Lower lobe of right lung (tissue), 2 donors: ENCODE measurements around the gene HBM. TPM values are rescaled to one million over a fixed set of nuclear protein-coding genes. Genes with fewer than 3 reads are reported as not detected.
"Not testable (repeated sequence)": the region's sequence is repeated elsewhere in the genome, so short reads cannot be mapped to it uniquely, and the experiment has no call there.

ENCODE experiments used
- ATAC-seq, 2 donors: fragments of 200-7000 bp; cut with Tn5 transposase; one replicate each; pipeline ENCODE4 v1.9.1; 2020 to 2022; ENCODE audit warnings: mild to moderate bottlenecking in 2 of 2, moderate library complexity in 2 of 2
- DNase-seq: peaks from one replicate; pipeline ENCODE4 v3.0.0-alpha.2; 2020
- H3K27ac ChIP-seq: fragments of 200-600 bp; one replicate; pipeline ENCODE4 v1.8.0; 2022
- H3K27me3 ChIP-seq: fragments of 200-600 bp; one replicate; pipeline ENCODE4 v1.8.0; 2022; ENCODE audit warnings: low read depth
- H3K36me3 ChIP-seq: fragments of 200-600 bp; one replicate; pipeline ENCODE4 v1.8.0; 2022; ENCODE audit warnings: mild to moderate bottlenecking
- H3K4me1 ChIP-seq: fragments of 200-600 bp; one replicate; pipeline ENCODE4 v1.8.0; 2022
- H3K4me3 ChIP-seq: fragments of 200-600 bp; one replicate; pipeline ENCODE4 v1.8.0; 2022; ENCODE audit warnings: mild to moderate bottlenecking
- H3K9me3 ChIP-seq: fragments of 200-600 bp; one replicate; pipeline ENCODE4 v1.8.0; 2022
- intact Hi-C: fragments of 100-400 bp; cut with DNase I; formaldehyde crosslinking; loops from one replicate; pipeline ENCODE4 v1.11.0; 2022
- total RNA-seq: library from RNA; stranded (reverse); fragmentation: NEBNext Ultra II Directional; extraction: Animal tissue kit (Norgen Biotek cat#: 25700); gene quantifications from one replicate; pipeline ENCODE4 v1.2.1, GENCODE V29; 2021
- TF ChIP-seq, protein P1 (sequence below): fragments of 200-600 bp; IDR thresholded peaks from one replicate; pipeline ENCODE4 v1.8.0; 2022; ENCODE audit warnings: antibody characterized with exemption, mild to moderate bottlenecking
- donor health status: DM: no; HTN: yes; CAD: no; lungs with severe emphysema.

Gene HBM
- total RNA-seq, 1 donor from 2014 or later = not detected

- peaks cover 11% of the 10 kb centered on the region for H3K4me1 ChIP-seq
- intact Hi-C loops = no loop called here
- H3K27me3 ChIP-seq = peaks cover 78% of the 10 kb centered on the region
- H3K36me3 ChIP-seq = no peaks in the 10 kb centered on the region
- DNase-seq (no peak), ATAC-seq (no peak)
- no peak overlapping the region for H3K4me3 ChIP-seq
- no peak overlapping the region for H3K27ac ChIP-seq
- TF ChIP-seq, protein P1, sequence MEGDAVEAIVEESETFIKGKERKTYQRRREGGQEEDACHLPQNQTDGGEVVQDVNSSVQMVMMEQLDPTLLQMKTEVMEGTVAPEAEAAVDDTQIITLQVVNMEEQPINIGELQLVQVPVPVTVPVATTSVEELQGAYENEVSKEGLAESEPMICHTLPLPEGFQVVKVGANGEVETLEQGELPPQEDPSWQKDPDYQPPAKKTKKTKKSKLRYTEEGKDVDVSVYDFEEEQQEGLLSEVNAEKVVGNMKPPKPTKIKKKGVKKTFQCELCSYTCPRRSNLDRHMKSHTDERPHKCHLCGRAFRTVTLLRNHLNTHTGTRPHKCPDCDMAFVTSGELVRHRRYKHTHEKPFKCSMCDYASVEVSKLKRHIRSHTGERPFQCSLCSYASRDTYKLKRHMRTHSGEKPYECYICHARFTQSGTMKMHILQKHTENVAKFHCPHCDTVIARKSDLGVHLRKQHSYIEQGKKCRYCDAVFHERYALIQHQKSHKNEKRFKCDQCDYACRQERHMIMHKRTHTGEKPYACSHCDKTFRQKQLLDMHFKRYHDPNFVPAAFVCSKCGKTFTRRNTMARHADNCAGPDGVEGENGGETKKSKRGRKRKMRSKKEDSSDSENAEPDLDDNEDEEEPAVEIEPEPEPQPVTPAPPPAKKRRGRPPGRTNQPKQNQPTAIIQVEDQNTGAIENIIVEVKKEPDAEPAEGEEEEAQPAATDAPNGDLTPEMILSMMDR = no peak
- no peaks in the 10 kb centered on the region for H3K9me3 ChIP-seq
These were observed 5.0 kb downstream of the HBM start for GRCh38 chr16:170788-171187.

DNA sequence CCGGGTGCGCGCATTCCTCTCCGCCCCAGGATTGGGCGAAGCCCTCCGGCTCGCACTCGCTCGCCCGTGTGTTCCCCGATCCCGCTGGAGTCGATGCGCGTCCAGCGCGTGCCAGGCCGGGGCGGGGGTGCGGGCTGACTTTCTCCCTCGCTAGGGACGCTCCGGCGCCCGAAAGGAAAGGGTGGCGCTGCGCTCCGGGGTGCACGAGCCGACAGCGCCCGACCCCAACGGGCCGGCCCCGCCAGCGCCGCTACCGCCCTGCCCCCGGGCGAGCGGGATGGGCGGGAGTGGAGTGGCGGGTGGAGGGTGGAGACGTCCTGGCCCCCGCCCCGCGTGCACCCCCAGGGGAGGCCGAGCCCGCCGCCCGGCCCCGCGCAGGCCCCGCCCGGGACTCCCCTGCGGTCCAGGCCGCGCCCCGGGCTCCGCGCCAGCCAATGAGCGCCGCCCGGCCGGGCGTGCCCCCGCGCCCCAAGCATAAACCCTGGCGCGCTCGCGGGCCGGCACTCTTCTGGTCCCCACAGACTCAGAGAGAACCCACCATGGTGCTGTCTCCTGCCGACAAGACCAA lies 6.7 kb downstream of the HBM start, which contains the start of gene HBA2:
HBA2 (plus strand) TSS at position 503 of the 568 bp plus-strand sequence; CDS start at position 540, 37 bp downstream.
- H3K27ac ChIP-seq, H3K4me3 ChIP-seq, intact Hi-C loops, ATAC-seq, DNase-seq, H3K9me3 ChIP-seq, H3K4me1 ChIP-seq, H3K36me3 ChIP-seq: not testable (repeated sequence)
- peaks cover 69% of the 10 kb centered on the region for H3K27me3 ChIP-seq

DNA sequence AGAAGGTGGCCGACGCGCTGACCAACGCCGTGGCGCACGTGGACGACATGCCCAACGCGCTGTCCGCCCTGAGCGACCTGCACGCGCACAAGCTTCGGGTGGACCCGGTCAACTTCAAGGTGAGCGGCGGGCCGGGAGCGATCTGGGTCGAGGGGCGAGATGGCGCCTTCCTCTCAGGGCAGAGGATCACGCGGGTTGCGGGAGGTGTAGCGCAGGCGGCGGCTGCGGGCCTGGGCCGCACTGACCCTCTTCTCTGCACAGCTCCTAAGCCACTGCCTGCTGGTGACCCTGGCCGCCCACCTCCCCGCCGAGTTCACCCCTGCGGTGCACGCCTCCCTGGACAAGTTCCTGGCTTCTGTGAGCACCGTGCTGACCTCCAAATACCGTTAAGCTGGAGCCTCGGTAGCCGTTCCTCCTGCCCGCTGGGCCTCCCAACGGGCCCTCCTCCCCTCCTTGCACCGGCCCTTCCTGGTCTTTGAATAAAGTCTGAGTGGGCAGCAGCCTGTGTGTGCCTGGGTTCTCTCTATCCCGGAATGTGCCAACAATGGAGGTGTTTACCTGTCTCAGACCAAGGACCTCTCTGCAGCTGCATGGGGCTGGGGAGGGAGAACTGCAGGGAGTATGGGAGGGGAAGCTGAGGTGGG lies 7.6 kb downstream of the HBM start:
- ATAC-seq, H3K4me3 ChIP-seq, H3K27ac ChIP-seq, DNase-seq, H3K36me3 ChIP-seq, intact Hi-C loops, H3K9me3 ChIP-seq, H3K4me1 ChIP-seq: not testable (repeated sequence)
- H3K27me3 ChIP-seq = peaks cover 69% of the 10 kb centered on the region

- H3K27me3 ChIP-seq = peaks cover 69% of the 10 kb centered on the region
- H3K36me3 ChIP-seq, DNase-seq, H3K4me1 ChIP-seq, H3K9me3 ChIP-seq, intact Hi-C loops, H3K27ac ChIP-seq, H3K4me3 ChIP-seq: not testable (repeated sequence)
- peak in 1 of 2 donors; percentile 5 for ATAC-seq
These were observed 8.4 kb downstream of the HBM start for GRCh38 chr16:173928-174769.

DNA sequence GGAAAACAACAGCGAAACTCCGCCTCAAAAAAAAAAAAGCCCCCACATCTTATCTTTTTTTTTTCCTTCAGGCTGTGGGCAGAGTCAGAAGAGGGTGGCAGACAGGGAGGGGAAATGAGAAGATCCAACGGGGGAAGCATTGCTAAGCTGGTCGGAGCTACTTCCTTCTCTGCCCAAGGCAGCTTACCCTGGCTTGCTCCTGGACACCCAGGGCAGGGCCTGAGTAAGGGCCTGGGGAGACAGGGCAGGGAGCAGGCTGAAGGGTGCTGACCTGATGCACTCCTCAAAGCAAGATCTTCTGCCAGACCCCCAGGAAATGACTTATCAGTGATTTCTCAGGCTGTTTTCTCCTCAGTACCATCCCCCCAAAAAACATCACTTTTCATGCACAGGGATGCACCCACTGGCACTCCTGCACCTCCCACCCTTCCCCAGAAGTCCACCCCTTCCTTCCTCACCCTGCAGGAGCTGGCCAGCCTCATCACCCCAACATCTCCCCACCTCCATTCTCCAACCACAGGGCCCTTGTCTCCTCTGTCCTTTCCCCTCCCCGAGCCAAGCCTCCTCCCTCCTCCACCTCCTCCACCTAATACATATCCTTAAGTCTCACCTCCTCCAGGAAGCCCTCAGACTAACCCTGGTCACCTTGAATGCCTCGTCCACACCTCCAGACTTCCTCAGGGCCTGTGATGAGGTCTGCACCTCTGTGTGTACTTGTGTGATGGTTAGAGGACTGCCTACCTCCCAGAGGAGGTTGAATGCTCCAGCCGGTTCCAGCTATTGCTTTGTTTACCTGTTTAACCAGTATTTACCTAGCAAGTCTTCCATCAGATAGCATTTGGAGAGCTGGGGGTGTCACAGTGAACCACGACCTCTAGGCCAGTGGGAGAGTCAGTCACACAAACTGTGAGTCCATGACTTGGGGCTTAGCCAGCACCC lies 9.5 kb downstream of the HBM start:
- intact Hi-C loops = no loop called here
- H3K4me3 ChIP-seq = no peak overlapping the region
- H3K27me3 ChIP-seq = peaks cover 71% of the 10 kb centered on the region
- peaks cover 8% of the 10 kb centered on the region for H3K4me1 ChIP-seq
- no peaks in the 10 kb centered on the region for H3K36me3 ChIP-seq
- no peak for ATAC-seq
- DNase-seq = no peak
- TF ChIP-seq, protein P1 = no peak
- H3K27ac ChIP-seq = no peak overlapping the region
- H3K9me3 ChIP-seq = no peaks in the 10 kb centered on the region

- intact Hi-C loops, H3K36me3 ChIP-seq, H3K27ac ChIP-seq, ATAC-seq, H3K4me3 ChIP-seq, H3K9me3 ChIP-seq, DNase-seq: not testable (repeated sequence)
- H3K27me3 ChIP-seq = peaks cover 71% of the 10 kb centered on the region
- H3K4me1 ChIP-seq = peaks cover 15% of the 10 kb centered on the region
These were observed 10.2 kb downstream of the HBM start for GRCh38 chr16:176006-176405.

GRCh38 chr16:176477-177382 lies 11.0 kb downstream of the HBM start, which contains the start of gene HBA1:
TSS of gene HBA1 (plus strand) at chr16:176680. CDS start at chr16:176717, 37 bp downstream.
- H3K4me3 ChIP-seq, H3K36me3 ChIP-seq, H3K9me3 ChIP-seq, intact Hi-C loops, DNase-seq, H3K27ac ChIP-seq: not testable (repeated sequence)
- Histone ChIP-seq H3K4me1 (peaks cover 22% of the 10 kb centered on the region), H3K27me3 (peaks cover 66% of the 10 kb centered on the region)
- peak; percentile 4 to 10 for ATAC-seq
